ENCODE data around the gene LTBP3. TPM values are rescaled to one million over a fixed set of nuclear protein-coding genes. Genes with fewer than 3 reads are reported as not detected.

The LTBP3 gene
- total and polyA plus RNA-seq, 9 of the 15 experiments (the other 6 are each of a cell fraction or from before 2014, with no cell fraction given) = 0.06 to 20.5 (median 4.8) TPM

DNA sequence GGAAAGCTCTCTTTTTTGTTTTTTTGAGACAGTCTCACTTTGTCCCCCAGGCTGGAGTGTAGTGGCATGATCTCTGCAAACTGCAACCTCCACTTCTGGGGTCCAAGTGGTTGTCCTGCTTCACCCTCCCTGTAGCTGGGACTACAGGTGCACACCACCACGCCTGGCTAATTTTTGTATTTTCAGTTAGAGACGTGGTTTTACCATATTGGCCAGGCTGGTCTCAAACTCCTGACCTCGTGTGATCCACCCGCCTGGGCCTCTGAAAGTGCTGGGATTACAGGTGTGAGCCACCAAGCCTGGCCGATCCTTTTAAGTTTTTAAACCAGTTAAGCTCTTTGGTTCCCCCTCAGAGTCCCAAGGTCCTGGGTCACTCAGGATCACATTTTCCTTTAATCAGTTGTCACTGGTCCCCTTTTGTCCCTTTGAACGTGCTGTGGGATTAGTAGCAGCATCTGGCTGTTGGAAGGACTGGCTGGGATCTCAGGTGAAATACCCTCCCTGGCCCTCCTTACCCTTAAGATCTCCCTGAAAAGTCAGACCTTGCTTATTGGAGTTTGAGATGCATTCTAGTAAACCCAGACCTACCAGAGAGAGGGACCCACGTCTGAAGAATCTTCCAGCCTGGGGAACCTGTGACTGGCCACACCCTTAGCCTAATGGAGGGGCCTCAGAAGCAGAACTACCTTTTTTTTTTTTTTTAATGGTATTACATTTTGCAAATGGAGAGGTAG is 51.2 kb downstream of the LTBP3 start (continued):
- peak; percentile 92 for TF ChIP-seq ZNF780A (CRISPR knock-in tag; IDR thresholded peaks at IDR 0.05)
- TF ChIP-seq ZNF77 (CRISPR knock-in tag; IDR thresholded peaks at IDR 0.05) = peak; percentile 76
- TF ChIP-seq, protein P1, sequence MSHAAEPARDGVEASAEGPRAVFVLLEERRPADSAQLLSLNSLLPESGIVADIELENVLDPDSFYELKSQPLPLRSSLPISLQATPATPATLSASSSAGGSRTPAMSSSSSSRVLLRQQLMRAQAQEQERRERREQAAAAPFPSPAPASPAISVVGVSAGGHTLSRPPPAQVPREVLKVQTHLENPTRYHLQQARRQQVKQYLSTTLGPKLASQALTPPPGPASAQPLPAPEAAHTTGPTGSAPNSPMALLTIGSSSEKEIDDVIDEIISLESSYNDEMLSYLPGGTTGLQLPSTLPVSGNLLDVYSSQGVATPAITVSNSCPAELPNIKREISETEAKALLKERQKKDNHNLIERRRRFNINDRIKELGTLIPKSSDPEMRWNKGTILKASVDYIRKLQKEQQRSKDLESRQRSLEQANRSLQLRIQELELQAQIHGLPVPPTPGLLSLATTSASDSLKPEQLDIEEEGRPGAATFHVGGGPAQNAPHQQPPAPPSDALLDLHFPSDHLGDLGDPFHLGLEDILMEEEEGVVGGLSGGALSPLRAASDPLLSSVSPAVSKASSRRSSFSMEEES (CRISPR knock-in tag; IDR thresholded peaks at IDR 0.05) = peak; percentile 75
- no peak for TF ChIP-seq GATA2 (CRISPR knock-in tag; IDR thresholded peaks at IDR 0.05)
- no peak for TF ChIP-seq IRF2 (CRISPR knock-in tag; IDR thresholded peaks at IDR 0.05)
- TF ChIP-seq, protein P2, sequence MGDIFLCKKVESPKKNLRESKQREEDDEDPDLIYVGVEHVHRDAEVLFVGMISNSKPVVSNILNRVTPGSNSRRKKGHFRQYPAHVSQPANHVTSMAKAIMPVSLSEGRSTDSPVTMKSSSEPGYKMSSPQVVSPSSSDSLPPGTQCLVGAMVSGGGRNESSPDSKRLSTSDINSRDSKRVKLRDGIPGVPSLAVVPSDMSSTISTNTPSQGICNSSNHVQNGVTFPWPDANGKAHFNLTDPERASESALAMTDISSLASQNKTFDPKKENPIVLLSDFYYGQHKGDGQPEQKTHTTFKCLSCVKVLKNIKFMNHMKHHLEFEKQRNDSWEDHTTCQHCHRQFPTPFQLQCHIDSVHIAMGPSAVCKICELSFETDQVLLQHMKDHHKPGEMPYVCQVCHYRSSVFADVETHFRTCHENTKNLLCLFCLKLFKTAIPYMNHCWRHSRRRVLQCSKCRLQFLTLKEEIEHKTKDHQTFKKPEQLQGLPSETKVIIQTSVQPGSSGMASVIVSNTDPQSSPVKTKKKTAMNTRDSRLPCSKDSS (IDR thresholded peaks at IDR 0.05; ENCODE audit: low read depth, partially characterized antibody) = no peak
- TF ChIP-seq ZBTB17 (CRISPR knock-in tag; IDR thresholded peaks at IDR 0.05) = peak; percentile 96
- TF ChIP-seq CSDE1 (IDR thresholded peaks at IDR 0.05) = 0 out of 4 replicates have a peak, but pooled peaks of 1 of the 2 experiments have one; percentile 26
- no peak for TF ChIP-seq SMARCC2 (IDR thresholded peaks at IDR 0.05; ENCODE audit: low read depth)
- TF ChIP-seq GABPB1 (CRISPR knock-in tag; IDR thresholded peaks at IDR 0.05) = peak; percentile 78; the same call in 1 of the 2 replicates
- TF ChIP-seq FOXK2 (conservative IDR thresholded peaks at IDR 0.05 in 1 of 2, IDR thresholded peaks at IDR 0.05 in 1 of 2; ENCODE audit: low read depth in 2 of 2) = peak; percentile 13 to 88
- TF ChIP-seq, protein P3, sequence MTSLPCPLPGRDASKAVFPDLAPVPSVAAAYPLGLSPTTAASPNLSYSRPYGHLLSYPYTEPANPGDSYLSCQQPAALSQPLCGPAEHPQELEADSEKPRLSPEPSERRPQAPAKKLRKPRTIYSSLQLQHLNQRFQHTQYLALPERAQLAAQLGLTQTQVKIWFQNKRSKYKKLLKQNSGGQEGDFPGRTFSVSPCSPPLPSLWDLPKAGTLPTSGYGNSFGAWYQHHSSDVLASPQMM (CRISPR knock-in tag; IDR thresholded peaks at IDR 0.05) = peak; percentile 92
- TF ChIP-seq, protein P4, sequence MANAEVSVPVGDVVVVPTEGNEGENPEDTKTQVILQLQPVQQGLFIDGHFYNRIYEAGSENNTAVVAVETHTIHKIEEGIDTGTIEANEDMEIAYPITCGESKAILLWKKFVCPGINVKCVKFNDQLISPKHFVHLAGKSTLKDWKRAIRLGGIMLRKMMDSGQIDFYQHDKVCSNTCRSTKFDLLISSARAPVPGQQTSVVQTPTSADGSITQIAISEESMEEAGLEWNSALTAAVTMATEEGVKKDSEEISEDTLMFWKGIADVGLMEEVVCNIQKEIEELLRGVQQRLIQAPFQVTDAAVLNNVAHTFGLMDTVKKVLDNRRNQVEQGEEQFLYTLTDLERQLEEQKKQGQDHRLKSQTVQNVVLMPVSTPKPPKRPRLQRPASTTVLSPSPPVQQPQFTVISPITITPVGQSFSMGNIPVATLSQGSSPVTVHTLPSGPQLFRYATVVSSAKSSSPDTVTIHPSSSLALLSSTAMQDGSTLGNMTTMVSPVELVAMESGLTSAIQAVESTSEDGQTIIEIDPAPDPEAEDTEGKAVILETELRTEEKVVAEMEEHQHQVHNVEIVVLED (CRISPR knock-in tag; IDR thresholded peaks at IDR 0.05) = no peak
- peak; percentile 67; the same call in 1 of the 2 replicates for TF ChIP-seq ARID1B (IDR thresholded peaks at IDR 0.05)
- peak; percentile 77; the same call in 1 of the 2 replicates for TF ChIP-seq RUNX1 (IDR thresholded peaks at IDR 0.05; ENCODE audit: low read depth)
- TF ChIP-seq CXXC5 (CRISPR knock-in tag; IDR thresholded peaks at IDR 0.05) = peak; percentile 46
- TF ChIP-seq, protein P5, sequence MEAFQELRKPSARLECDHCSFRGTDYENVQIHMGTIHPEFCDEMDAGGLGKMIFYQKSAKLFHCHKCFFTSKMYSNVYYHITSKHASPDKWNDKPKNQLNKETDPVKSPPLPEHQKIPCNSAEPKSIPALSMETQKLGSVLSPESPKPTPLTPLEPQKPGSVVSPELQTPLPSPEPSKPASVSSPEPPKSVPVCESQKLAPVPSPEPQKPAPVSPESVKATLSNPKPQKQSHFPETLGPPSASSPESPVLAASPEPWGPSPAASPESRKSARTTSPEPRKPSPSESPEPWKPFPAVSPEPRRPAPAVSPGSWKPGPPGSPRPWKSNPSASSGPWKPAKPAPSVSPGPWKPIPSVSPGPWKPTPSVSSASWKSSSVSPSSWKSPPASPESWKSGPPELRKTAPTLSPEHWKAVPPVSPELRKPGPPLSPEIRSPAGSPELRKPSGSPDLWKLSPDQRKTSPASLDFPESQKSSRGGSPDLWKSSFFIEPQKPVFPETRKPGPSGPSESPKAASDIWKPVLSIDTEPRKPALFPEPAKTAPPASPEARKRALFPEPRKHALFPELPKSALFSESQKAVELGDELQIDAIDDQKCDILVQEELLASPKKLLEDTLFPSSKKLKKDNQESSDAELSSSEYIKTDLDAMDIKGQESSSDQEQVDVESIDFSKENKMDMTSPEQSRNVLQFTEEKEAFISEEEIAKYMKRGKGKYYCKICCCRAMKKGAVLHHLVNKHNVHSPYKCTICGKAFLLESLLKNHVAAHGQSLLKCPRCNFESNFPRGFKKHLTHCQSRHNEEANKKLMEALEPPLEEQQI (IDR thresholded peaks at IDR 0.05) = peak; percentile 39; the same call in 1 of the 2 replicates
- peak; percentile 69 for TF ChIP-seq HDAC3 (IDR thresholded peaks at IDR 0.05; ENCODE audit: borderline replicate concordance, partially characterized antibody)
- peak; percentile 54 to 62; a peak in 3 of 4 replicates for TF ChIP-seq ARNT (IDR thresholded peaks at IDR 0.05)
- peak; percentile 48 for TF ChIP-seq DMBX1 (CRISPR knock-in tag; IDR thresholded peaks at IDR 0.05; ENCODE audit: borderline replicate concordance)
- peak; percentile 85 for TF ChIP-seq RBFOX2 (IDR thresholded peaks at IDR 0.05; ENCODE audit: low read depth, low read length)
